Measurements from ENCODE around the gene PPT2. TPM values are rescaled to one million over a fixed set of nuclear protein-coding genes. Genes with fewer than 3 reads are reported as not detected.

The PPT2 gene
- total and polyA plus RNA-seq, 2 of the 13 experiments (the other 11 are each of a cell fraction or from before 2014, with no cell fraction given), result 39.2 to 61.8 TPM

DNA sequence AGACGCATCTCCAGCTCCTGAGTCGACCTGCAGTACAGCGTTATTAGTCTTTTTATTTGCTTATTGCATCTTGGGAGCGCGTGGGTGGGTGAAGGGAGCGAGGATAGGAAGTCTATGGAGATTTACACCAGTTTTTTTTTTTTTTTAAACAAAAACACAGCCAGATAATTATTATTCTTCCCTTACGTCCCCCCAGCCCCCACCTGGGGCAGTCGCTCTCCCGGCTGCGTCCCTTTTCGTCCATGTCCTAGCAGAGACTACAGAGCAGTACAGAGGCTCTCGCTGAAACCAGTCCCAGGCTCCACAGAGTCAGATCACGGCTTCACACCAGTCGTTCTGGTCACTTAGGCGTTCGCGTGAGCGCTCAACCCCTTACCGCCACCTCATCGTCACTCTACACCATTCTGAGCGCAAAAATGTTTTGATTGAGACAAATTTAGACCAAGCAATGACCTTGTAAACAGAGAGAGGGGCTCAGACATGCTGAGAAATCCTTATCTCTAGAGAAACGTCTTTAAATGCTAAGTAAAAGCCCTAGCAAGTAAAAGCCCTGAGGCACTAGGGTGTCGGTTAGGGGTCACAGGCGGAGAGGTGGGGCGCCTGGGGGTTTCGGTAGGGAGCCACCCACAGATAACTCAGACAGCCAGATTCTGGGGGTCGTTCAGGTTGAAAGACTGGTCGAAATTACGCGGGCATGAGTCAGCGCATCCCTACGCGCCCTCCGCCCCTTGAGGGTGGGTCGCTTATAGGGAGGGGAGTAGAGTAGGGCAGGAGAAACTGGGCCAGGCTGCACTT is 975 bp upstream of the PPT2 start (continued):
- TF ChIP-seq WIZ (CRISPR knock-in tag; IDR thresholded peaks at IDR 0.05) (0 out of 2 replicates have a peak, but pooled peaks have one; percentile 2), ZBTB37 (CRISPR knock-in tag; IDR thresholded peaks at IDR 0.05) (0 out of 2 replicates have a peak, but pooled peaks have one; percentile 12), ZNF180 (CRISPR knock-in tag; IDR thresholded peaks at IDR 0.05; ENCODE audit: borderline replicate concordance, low read depth) (0 out of 2 replicates have a peak, but pooled peaks have one; percentile 81), ZNF205 (CRISPR knock-in tag; IDR thresholded peaks at IDR 0.05) (peak; percentile 56; the same call in 1 of the 2 replicates), TMF1 (CRISPR knock-in tag; IDR thresholded peaks at IDR 0.05; ENCODE audit: low read depth) (no peak), MAFG (CRISPR knock-in tag; IDR thresholded peaks at IDR 0.05) (peak; percentile 32; the same call in 1 of the 2 replicates), NFE2L2 (IDR thresholded peaks at IDR 0.05; ENCODE audit: low read length) (0 out of 2 replicates have a peak, but pooled peaks have one; percentile 14), NFYB (CRISPR knock-in tag; IDR thresholded peaks at IDR 0.05) (0 out of 2 replicates have a peak, but pooled peaks have one; percentile 1), JARID2 (CRISPR knock-in tag; IDR thresholded peaks at IDR 0.05; ENCODE audit: insufficient replicate concordance) (no peak), RNF2 (conservative IDR thresholded peaks at IDR 0.05; ENCODE audit: low read depth) (no peak), TOE1 (CRISPR knock-in tag; IDR thresholded peaks at IDR 0.05) (no peak), SMARCE1 (IDR thresholded peaks at IDR 0.05; ENCODE audit: borderline replicate concordance) (no peak), ZNF564 (CRISPR knock-in tag; IDR thresholded peaks at IDR 0.05) (0 out of 2 replicates have a peak, but pooled peaks have one; percentile 25), ZBTB7A (CRISPR knock-in tag; IDR thresholded peaks at IDR 0.05) (0 out of 2 replicates have a peak, but pooled peaks have one; percentile 38), FOXJ3 (CRISPR knock-in tag; IDR thresholded peaks at IDR 0.05; ENCODE audit: borderline replicate concordance) (no peak), PAF1 (CRISPR knock-in tag; IDR thresholded peaks at IDR 0.05) (no peak), FOSL2 (CRISPR knock-in tag; IDR thresholded peaks at IDR 0.05) (peak; percentile 71), ZIK1 (CRISPR knock-in tag; IDR thresholded peaks at IDR 0.05; ENCODE audit: borderline replicate concordance, low read depth) (0 out of 2 replicates have a peak, but pooled peaks have one; percentile 19), ZNF382 (CRISPR knock-in tag; IDR thresholded peaks at IDR 0.05; ENCODE audit: borderline replicate concordance) (no peak), ZXDC (CRISPR knock-in tag; IDR thresholded peaks at IDR 0.05) (no peak), ZNF557 (CRISPR knock-in tag; IDR thresholded peaks at IDR 0.05) (no peak), REPIN1 (CRISPR knock-in tag; IDR thresholded peaks at IDR 0.05; ENCODE audit: borderline replicate concordance, low read depth) (no peak), KLF16 (CRISPR knock-in tag; IDR thresholded peaks at IDR 0.05) (peak in 1 of 2 experiments; percentile 5; a peak in 1 of 4 replicates)
